ENCODE results near the gene PIK3CD.
"Not testable (repeated sequence)": the region's sequence is repeated elsewhere in the genome, so short reads cannot be mapped to it uniquely, and the experiment has no call there.

PIK3CD gene

DNA sequence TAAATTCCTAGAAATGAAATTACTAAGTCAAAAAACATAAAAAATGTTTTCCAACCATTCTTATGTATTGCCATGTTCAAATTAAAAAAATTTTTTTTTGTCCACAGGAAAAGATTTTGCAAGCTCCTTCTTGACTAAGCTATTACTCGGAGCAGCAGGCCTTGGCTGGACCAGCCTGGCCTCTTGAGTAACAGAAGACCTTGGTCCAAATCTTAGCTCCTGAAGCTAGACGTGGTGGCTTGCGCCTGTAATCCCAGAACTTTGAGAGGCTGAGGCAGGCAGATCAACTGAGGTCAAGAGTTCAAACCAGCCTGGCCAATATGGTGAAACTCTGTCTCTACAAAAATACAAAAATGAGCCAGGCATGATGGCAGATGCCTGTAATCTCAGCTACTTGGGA is 94.7 kb downstream of the PIK3CD start:
- DNase-seq, result no peak

DNA sequence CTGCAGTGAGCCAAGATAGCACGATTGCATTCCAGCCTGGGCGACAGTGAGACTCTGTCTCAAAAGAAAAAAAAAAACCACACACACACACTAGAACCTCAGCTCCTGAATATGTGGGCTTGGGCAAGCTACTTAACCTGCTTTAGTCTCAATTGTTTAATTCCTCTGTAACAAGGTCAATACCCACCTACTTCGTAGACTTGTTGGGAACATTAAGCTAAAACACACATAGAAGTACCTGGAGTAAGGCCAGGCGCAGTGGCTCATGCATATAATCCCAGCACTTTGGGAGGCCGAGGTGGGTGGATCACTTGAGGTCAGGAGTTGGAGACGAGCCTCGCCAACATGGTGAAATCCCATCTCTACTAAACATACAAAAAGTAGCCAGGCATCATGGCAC is 95.1 kb downstream of the PIK3CD start:
- DNase-seq, result no peak

DNA sequence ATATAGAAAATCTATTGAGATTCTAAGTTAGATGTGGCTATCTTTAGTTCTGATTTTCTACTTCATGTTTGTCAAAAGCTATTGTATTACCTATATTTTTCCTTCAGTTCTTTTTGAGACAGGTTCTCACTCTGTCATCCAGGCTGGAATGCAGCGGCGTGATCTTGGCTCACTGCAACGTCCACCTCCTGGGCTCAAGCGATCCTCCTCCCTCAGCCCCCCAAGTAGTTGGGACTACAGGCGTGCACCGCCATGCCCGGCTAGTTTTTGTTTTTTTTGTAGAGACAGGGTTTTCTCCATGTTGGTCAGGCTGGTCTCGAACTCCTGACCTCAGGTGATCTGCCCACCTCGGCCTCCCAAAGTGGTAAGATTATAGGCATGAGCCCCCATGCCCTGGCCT is 96.9 kb downstream of the PIK3CD start:
- not testable (repeated sequence) for DNase-seq

DNA sequence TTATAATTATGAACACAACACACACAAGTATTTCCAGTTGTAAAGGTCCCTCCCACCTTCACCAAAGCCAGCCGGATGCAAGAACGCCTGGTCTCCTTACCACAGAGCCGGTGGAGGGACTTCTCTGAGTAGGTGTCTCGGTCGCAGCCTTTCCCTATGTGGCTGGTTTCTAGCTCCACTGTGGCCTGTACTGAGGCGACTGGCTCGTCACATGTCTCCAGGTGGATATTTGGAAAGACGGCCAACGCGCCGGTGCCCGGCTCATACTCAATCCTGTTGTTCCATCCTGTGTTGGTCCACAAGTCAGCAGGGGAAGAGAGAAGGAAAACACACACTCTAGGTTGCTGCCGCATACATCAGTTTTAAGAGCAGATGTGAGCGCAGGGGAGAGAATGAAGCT is 97.8 kb downstream of the PIK3CD start:
- DNase-seq, result no peak

GRCh38 chr1:9751971-9752370 is 100.4 kb downstream of the PIK3CD start:
- no peak for DNase-seq

- DNase-seq, result peak; percentile 82
Observed at GRCh38 chr1:9753121-9753531, 101.6 kb downstream of the PIK3CD start.

GRCh38 chr1:9755441-9755995 is 104.0 kb downstream of the PIK3CD start:
- no peak for DNase-seq

GRCh38 chr1:9758559-9759121 is 107.1 kb downstream of the PIK3CD start:
- DNase-seq, result no peak

DNA sequence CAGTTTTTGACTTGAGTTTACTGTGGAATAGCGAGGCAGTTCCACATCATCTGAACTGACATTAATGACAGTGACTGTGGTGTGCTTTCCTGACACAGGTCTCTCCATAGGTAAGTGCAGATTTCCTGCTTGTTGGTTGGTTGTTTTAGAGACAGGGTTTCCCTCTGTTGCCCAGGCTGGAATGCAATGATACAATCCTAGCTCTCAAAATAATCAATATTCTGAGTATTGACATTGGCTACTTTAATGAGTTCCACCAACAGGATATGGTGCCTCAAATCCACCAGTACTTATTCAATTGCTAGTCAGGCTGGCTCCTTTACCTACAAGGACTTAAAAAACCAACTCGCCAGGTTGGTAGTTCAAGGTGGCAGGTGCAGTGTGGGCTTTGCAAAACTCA is 108.4 kb downstream of the PIK3CD start:
- DNase-seq, result no peak

DNA sequence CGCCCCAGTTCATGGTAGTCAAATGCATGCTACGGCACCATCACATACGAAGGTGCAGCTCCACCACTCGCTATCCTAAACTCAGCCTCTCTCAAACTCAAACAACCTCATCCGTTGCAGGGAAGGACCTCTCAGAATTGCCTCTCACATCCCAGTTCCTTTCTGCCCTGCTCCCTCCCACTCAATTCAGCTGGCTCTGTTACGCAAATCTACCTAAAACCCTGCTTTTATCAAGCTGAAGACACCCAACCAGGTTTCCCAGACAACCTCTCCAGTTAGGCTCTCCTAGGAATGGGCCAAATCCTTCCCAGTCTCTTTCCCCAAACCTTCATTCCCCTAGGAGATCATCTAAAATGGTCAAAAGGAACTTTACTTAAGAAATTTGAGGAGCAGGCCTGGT is 109.3 kb downstream of the PIK3CD start:
- DNase-seq, result no peak

- DNase-seq, result no peak
Observed at GRCh38 chr1:9761855-9762254, 110.3 kb downstream of the PIK3CD start.

DNA sequence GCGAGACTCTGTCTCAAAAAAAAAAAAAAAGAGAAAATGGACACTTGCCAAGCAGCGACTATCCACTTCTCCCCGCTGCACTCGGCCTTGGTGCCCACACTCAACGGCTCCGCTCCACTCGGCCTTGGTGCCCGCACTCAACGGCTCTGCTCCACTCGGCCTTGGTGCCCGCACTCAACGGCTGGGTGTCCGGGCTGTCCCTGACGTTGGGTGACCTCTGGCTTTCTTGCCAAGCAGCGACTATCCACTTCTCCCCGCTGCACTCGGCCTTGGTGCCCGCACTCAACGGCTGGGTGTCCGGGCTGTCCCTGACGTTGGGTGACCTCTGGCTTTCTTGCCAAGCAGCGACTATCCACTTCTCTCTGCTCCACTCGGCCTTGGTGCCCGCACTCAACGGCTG is 110.9 kb downstream of the PIK3CD start:
- not testable (repeated sequence) for DNase-seq

DNA sequence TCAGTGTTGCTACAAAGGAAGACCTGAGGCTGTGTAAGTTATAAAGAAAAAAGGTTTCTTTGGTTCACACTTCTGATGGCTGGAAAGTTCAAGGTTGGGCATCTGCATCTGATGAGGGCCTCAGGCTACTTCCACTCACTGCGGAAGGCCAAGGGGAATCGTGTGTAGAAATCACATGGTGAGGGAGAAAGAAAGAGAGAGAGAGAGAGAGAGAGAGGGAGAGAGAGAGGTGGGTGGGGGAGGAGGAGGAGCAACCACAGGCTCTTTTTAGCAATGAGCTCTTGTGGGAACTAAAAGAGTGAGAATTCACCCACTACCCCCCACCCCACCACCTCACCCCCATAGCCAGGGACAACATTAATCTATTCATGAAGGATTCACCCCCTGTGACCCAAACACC is 112.4 kb downstream of the PIK3CD start:
- no peak for DNase-seq

- DNase-seq, result no peak
Observed at GRCh38 chr1:9764550-9764949, 113.0 kb downstream of the PIK3CD start.

GRCh38 chr1:9766759-9767442 is 115.4 kb downstream of the PIK3CD start:
- DNase-seq, result no peak

DNA sequence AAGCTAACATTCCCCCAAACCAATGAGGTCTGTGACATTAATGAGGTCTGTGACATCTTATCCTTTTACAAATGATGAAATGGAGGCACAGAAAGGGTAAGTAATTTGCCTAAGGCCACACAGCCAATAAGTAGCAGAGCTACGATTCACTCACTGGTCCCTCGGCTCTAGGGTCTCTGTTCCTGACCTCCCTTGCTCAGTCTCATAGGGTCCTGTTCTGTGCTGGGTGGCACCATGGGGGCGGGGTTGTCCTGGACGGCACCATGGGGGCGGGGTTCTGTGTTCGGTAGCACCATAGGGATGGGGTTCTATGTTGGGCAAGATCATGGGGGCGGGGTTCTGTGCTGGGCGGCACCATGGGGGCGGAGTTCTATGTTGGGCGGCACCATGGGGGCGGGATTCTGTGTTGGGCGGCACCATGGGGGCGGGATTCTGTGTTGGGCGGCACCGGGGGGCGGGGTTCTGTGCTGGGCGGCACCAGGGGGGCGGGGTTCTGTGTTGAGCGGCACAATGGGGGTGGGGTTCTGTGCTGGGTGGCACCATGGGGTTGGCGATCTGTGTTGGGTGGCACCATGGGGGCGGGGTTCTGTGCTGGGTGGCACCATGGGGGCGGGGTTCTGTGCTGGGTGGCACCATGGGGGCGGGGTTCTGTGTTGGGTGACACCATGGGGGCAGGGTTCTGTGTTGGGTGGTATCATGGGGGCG is 116.6 kb downstream of the PIK3CD start:
- no peak for DNase-seq

DNA sequence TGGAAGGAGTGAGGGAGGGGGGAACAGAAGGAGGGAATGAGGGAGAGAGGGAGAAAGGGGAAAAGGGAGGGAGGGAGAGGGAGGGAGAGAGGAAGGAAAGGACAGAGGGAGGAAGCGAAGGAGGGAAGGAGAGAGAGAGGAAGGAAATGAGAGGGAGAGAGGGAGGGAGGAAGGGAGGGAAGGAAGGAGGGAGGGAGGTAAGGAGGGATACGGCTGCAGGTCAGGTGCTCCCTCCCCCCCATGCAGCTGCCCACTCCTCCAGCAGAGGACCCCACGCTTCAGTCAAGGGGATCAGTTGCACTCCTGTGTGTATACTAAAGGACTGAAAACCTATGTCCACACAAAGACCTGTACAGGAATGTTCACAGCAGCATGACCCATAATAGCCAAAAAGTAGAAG is 117.5 kb downstream of the PIK3CD start:
- DNase-seq, result no peak

- DNase-seq, result no peak
Observed at GRCh38 chr1:9770298-9770697, 118.8 kb downstream of the PIK3CD start.

GRCh38 chr1:9774712-9775679 is 123.5 kb downstream of the PIK3CD start:
- DNase-seq, result no peak

GRCh38 chr1:9776685-9777084 is 125.2 kb downstream of the PIK3CD start:
- DNase-seq, result no peak

Data from NCI-H2171 treated with DMSO at 0.1 percent for 48 hours (cell line).